HuH-7 (cell line): ENCODE measurements around the gene DDX28.
"Not testable (repeated sequence)": the region's sequence is repeated elsewhere in the genome, so short reads cannot be mapped to it uniquely, and the experiment has no call there.

Experiments
- DNase-seq: peaks from one replicate; pipeline ENCODE4 v3.0.0; 2011; ENCODE audit warnings: low spot score

Gene DDX28

GRCh38 chr16:68037841-68038597 is 15.0 kb upstream of the DDX28 start:
- no peak for DNase-seq

GRCh38 chr16:68035227-68035626 is 12.2 kb upstream of the DDX28 start:
- no peak for DNase-seq

- DNase-seq: no peak
These were observed 10.1 kb upstream of the DDX28 start for GRCh38 chr16:68033101-68033500.

DNA sequence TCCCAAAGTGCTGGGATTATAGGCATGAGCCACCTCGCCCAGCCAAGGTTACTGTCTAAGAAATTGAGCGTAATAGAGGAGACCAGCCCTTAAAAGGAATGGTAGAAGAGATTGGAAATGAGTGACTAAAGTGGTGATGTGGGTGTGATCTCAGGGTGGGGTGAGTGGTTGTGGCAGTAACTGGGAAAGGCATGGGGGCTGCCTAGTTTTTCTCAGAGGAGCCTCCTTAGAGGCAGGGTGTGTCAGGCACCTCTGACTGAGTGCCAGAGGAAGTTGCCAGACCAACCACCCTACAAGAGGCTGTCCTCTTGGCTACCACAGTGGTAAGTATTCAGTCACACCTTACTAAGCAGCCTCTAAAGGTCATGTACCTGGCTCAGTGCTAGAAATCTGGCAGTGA is 8.9 kb upstream of the DDX28 start:
- DNase-seq: no peak

GRCh38 chr16:68030108-68030507 is 7.1 kb upstream of the DDX28 start:
- DNase-seq: not testable (repeated sequence)

- no peak for DNase-seq
These were observed 6.0 kb upstream of the DDX28 start for GRCh38 chr16:68028996-68029395.

GRCh38 chr16:68022278-68022727 is 729 bp downstream of the DDX28 start:
- no peak for DNase-seq

DNA sequence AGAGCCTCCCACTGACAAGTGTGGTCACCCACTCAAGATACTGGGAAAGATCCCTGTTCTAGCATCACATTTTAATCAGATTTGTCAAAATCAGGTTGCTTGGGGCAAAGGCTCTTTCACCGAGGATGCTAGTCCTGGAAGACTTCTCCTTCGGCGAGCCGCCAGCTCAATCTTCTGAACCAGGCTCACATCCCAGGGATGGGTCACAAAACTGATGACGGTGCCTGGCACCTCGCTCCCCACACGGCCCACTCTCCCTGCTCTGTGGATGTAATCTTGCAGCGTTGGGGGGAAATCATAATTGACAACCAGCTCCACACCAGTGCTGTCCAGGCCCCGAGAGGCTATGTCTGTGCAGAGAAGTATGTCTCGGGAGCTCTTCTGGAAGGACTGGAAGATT is 1.5 kb downstream of the DDX28 start:
- DNase-seq: no peak

DNA sequence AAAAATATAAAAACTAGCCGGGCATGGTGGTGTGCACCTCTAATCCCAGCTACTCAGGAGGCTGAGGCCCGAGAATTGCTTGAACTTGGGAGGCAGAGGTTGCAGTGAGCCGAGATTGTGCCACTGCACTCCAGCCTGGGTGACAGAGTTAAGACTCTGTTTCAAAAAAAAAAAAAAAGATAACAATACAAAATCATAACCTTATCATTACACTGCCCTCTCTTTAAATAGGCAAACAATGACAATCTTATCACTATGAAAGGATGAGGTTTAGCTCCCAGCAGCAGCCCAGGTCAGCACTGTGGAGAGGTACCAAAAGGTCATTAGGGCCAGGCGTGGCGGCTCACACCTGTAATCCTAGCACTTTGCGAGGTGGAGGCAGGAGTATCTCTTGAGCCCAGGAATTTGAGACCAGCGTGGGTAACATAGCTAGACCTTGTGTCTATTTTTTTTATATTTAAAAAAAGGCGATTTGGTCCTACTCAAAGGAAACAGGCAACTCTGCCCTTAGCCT is 3.8 kb downstream of the DDX28 start:
- DNase-seq: no peak

DNA sequence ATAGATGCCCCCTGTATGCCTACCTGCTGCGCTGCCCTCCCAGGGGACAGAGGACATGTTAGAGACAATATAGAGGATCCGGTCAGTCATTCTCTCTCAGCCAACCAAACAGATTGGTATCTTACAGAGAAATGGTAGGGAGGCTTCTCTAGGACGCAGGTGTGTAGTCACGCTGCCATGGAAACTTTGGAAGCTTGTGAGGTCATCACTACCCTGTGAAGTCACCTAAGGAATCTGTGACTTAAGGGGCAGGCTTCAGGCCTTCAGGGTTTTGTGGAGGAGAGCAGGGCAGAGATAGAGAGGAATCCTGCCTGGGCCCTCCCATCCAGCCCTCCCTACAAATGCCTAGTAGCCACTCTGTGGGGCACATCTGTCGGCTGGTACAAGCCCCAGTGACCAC is 7.4 kb downstream of the DDX28 start, which contains the start of gene DPEP2NB:
DPEP2NB (minus strand) TSS at position 231 of the 400 bp plus-strand sequence; CDS start at position 90, 141 bp downstream.
- DNase-seq: no peak

- no peak for DNase-seq
These were observed 9.6 kb downstream of the DDX28 start for GRCh38 chr16:68013440-68013839.

- not testable (repeated sequence) for DNase-seq
These were observed 13.2 kb downstream of the DDX28 start for GRCh38 chr16:68009872-68010271.

GRCh38 chr16:68009157-68009735 is 13.8 kb downstream of the DDX28 start:
- DNase-seq: no peak

- DNase-seq: no peak
These were observed 17.2 kb downstream of the DDX28 start for GRCh38 chr16:68005786-68006286.

GRCh38 chr16:68005211-68005610 is 17.8 kb downstream of the DDX28 start:
- DNase-seq: no peak

GRCh38 chr16:68003031-68003430 is 20.0 kb downstream of the DDX28 start:
- DNase-seq: no peak

- no peak for DNase-seq
These were observed 22.6 kb downstream of the DDX28 start for GRCh38 chr16:68000450-68000849.

DNA sequence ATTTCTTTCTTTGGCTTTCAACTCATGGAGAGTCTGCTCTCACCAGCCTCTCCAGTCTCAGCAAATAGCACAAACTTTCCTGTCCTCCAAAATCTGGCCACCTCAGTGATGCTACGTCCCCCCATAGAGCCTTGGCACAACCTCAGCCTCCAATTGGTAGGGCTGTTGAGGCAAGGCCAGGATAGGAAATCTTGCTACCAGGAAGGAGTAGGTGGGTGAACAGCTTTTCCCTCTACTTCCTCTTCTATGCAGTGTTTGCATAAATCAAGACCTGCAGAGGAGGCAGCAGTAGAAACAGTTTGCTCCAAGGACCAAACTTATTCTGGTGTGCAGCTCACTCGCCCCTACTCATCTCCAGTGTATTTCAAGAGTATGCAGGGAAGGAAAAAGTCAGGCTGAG is 23.0 kb downstream of the DDX28 start:
- no peak for DNase-seq

- DNase-seq: not testable (repeated sequence)
These were observed 24.0 kb downstream of the DDX28 start, which contains the start of gene DPEP2 for GRCh38 chr16:67998779-67999688. TSS of gene DPEP2 (minus strand) at chr16:67999484. CDS start at chr16:67993212, 6,272 bp downstream.

DNA sequence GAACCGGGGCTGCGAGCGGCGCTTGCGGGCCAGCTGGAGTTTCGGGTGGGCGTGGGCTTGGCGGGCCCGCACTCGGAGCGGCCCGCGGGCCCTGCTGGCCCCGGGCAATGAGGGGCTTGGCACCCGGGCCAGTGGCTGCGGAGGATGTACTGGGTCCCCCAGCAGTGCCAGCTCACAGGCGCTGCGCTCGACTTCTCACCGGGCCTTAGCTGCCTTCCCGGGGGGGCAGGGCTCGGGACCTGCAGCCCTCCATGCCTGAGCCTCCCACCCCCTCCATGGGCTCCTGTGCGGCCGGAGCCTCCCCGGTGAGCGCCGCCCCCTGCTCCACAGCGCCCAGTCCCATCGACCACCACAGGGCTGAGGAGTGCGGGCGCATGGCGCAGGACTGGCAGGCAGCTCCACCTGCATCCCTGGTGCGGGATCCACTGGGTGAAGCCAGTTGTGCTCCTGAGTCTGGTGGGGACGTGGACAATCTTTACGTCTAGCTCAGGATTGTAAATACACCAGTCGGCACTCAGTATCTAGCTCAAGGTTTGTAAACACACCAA is 24.7 kb downstream of the DDX28 start:
- not testable (repeated sequence) for DNase-seq

DNA sequence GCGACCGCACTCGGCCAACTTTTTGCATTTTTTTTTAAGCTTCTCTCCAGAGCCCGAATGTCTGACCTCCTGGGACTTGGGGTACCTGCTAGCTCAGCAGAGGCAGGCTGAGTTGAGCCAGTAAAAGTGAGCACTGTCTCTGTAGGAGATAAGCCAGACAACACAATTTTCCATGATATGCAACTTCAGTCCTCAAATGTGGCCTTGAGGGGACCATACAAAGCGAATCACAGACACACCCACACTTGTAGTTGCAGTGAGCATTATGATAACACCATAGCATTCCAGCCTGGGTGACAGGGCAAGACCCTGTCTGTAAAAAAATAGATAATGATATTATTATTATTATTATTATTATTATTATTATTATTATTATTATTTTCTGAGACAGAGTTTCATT is 26.4 kb downstream of the DDX28 start:
- no peak for DNase-seq

DNA sequence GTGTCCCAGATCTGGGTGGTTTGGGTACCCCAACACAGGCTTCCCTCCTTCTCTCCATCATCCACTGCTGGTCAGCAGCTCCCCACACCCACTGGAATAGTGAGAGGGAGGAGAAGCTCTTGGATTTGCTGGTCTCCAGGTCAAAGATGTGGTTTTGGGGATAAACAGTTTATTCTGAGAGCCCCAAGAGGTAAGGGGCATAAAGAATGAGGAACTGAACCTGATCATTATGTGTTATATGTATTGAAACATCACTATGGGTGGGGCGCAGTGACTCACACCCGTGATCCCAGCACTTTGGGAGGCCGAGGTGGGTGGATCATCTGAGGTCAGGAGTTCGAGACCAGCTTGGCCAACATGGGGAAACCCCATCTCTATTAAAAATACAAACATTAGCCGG is 27.6 kb downstream of the DDX28 start:
- DNase-seq: no peak
